Measurements from ENCODE around the gene ANO10. TPM values are rescaled to one million over a fixed set of nuclear protein-coding genes. Genes with fewer than 3 reads are reported as not detected.
"Not testable (repeated sequence)": the region's sequence is repeated elsewhere in the genome, so short reads cannot be mapped to it uniquely, and the experiment has no call there.

Gene ANO10
- total RNA-seq, 1 experiment from 2014 or later: 30.6 TPM

DNA sequence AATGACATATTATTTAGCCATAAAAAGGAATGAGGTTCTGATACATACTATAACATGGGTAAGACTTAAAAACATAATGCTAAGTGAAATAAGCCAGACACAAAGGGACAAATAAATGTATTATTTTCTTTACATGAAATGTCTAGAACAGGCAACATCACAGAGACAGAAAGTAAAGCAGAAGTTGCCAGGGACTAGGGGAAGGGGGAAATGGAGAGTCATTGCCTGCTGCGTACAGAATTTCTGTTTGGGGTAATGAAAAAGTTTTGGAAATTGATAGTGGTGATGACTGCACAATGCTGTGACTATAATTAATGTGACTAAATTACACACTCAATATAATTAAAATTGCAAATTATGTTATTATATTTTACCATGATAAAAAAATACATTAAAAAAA lies 99.9 kb downstream of the ANO10 start:
- no peak for DNase-seq (ENCODE audit: low read depth)

DNA sequence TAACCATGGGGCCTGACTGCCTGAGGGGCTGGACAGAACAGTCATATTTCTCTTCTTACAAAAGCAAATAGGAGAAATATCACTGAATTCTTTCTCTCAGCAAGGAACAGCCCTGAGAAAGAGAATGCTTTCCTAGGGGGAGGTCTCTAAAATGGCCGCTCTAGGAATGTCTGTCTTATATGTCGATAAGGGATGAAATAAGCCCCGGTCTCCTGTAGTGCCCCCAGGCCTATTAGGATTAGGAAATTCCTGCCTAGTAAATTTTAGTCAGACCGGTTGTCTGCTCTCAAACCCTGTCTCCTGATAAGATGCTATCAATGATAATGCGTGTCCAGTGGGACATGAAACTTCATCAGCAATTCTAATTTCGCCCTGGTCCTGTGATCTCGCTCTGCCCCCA lies 103.3 kb downstream of the ANO10 start:
- not testable (repeated sequence) for DNase-seq (ENCODE audit: low read depth)

DNA sequence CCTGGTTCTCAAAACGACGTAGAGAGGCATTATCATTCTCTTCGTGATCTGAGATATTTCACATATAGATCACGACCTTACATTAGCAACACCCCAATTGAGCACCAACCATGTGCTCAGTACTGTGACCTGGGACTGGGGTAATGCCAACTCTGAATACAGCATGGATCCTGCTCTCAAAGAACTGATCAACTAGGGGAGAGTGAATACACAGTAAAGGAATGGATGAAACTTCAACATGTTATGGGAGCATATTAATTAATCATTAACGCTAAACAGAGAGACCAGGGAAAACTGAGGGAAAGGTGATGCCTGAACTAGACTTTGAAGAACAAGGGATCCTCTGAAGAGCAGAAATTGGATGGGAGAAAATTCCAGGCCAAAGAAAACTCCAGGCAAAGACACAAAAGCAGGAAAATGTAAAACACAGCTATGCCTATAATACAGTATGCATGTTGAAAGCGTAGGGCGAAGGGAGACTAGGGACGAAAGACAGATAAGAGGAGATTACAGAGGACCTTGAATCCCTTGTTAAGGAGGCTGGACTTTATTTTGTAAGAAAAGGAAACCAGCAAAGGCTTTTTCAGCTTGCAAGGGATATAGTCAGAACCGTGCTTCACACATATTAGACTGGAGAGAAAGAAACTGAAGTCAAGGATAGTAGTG lies 105.7 kb downstream of the ANO10 start:
- DNase-seq (ENCODE audit: low read depth): no peak

DNA sequence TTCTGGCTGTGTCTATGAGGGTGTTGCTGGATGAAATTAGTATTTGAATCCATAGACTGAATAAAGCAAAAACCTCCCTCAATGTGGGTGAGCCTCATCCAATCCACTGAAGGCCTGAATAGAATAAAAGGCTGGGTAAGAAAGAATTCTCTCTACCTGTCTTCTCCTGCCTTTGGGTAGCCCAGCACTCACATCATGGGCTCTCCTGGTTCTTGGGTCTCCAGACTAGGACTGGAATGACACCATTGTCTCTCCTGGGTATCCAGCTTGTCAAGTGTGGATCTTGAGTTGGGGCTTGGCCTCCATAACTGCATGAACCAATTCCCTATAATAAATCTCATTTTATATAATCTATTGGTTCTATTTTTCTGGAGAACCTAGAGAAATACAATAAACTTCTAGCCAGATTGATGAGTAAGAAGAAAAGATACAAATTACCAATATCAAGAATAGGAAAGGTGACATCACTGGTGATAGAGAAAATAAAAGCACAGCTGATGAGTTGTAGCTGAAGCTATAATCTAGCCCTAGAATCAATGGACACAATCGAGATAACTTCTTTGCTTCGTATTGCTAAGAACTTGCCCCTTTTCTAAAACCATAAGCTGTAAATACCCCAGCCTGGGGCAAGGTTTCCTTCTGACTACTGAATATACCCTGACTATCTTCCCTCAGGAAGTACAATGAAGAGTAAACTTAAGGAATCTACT lies 106.4 kb downstream of the ANO10 start:
- no peak for DNase-seq (ENCODE audit: low read depth)

DNA sequence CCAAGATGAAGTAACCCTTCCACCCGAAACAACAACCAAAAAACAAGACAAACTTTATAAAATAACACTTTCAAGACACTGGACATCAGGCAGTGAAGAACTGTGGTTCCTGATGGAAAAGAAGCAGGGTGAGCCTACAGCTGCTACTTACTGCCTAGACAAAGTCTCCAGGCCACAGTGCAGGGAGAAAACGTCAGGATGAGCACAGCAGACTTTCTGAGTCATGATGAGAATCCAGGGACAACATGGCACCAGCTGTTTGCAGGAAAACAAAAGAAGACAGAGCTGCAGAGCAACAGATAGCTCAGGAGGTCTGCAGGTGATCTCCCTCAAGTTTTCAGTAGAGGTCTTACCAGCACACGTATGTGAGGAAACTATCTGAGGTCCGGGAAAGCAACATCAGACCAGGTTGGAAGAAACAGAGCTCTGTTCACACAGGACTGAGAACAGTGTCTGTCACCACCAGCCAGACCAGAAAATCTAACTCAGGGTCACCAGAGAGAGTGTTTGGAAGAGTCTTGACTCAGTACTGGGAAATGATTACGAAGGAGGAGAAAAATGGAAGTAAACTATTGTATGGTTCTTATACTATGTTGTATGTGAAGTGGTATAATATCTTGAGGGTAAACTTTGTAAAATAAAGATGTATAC lies 108.9 kb downstream of the ANO10 start:
- DNase-seq (ENCODE audit: low read depth): peak; percentile 12

DNA sequence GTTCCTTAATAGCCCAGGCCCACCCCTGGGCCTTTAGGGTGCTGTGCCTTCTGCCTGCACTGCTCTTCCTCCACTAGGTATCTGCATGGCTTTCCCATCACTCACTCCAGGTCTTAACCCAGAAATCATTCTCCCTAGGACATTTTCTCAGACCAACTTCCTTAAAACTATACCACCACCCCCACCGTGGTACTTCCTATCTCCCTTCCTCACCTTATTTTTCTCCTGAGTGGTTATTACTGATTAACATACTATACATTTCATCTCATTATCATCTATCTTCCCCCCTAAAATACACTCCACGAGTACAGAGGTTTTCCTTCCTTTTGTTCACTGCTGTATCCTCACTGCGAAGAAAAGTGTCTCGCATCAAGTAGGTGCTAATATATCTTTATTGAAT lies 115.2 kb downstream of the ANO10 start:
- no peak for DNase-seq (ENCODE audit: low read depth)

DNA sequence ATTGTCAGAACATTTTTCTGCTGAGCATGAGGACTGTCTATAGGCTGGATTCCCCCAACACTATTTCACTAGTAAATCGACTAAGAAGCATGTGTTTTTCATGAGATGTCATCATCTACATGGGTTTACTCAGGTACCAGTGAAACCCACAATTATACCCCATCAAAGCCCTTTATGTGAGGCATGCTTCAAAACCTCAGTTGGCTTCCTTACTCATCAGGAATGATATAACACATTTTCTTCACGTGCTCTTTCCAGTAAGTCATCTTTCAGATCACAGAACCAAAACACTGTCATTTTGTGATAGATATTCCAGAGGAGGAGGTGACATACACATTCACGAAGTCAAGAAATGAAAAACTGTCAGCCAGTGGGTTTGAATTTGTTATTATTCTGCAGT lies 116.5 kb downstream of the ANO10 start:
- DNase-seq (ENCODE audit: low read depth): peak; percentile 33

DNA sequence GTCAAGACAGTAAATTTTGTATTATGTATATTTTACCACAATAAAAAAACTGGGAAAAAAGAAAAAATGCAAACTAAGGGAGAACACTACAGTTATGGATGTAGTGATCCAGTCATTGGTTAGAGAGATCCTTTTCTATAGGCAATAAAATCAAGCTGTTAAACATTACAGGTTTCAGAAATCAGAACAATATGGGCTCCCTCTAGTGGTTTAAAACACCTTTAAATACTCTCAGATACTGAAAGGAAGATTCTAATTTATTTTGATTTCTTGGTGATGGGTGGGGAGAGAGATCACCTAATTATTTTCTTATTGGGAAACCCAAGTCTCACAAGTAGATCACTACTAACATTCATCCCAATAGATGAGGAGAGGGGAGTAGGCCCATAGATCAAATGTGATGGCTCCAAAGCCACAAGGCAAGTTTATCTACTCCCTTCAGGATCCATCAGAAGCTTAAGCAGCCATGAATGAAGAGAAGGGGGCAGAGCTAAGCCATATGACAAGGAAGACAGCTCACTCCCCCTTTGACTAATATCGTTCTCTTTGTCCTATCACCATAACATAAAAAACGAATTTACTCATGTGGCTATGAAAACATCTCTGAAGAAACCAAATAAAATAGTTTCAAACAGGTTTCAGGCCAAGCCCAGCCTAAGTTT lies 118.6 kb downstream of the ANO10 start:
- peak; percentile 22 for DNase-seq (ENCODE audit: low read depth)

DNA sequence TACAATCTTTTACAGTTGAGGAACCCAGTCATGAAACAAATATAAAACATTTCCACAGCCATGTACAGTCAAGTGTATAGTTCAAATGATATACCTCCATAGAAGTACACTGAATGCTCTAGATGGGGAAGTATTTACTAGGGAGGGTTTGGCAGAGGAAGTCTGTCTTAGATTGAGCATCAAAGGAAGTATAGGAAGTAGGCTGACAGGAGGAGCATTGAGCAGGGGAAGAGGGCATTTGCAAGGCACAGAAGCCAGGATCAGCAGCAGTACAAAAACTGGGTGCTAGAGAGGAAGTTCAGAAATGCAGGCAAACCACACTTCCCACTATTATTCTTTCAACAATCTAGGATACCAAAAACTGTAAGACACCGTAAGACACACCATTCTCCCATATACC lies 122.6 kb downstream of the ANO10 start:
- DNase-seq (ENCODE audit: low read depth): no peak

DNA sequence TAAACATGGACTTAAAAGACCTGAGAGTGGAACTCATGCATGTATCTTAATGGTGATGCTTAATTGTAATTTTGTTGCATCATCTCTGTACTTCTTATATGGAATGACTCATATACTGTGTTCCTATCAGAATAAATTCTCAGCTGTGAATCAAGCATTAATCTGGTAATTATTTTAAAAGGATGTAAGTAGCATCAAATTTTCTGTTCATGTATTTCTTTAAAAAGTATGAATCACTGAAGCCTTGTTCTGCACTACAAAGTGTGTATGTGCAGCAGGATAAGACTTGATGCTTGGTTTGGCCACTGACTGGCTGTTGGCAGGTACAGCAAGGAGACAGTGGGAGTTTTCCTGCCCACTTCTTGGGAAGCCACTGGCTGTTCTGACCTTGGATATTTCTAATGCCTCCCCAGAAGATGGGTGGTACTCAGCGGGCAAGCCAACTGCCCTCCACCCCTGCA lies 123.9 kb downstream of the ANO10 start:
- no peak for DNase-seq (ENCODE audit: low read depth)

DNA sequence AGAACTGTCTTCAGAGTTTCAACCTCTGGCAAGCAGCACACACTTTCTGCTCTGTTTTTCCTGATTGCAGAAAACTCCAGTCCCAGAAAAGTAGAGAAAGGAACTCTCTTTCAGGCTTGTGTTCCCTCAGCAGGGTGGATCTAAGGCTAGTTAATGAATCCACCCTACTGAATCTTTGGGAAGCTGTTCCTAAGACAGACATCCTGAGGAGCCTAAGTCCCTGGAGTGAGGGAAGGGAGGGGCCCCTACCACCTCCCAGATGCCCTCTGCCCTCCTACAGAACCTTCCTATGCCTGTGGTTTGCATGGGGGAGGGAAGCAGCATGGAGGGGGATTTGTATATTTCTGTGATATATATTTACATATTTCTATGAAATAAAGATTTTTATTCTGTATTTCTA lies 124.4 kb downstream of the ANO10 start:
- DNase-seq (ENCODE audit: low read depth): no peak

DNA sequence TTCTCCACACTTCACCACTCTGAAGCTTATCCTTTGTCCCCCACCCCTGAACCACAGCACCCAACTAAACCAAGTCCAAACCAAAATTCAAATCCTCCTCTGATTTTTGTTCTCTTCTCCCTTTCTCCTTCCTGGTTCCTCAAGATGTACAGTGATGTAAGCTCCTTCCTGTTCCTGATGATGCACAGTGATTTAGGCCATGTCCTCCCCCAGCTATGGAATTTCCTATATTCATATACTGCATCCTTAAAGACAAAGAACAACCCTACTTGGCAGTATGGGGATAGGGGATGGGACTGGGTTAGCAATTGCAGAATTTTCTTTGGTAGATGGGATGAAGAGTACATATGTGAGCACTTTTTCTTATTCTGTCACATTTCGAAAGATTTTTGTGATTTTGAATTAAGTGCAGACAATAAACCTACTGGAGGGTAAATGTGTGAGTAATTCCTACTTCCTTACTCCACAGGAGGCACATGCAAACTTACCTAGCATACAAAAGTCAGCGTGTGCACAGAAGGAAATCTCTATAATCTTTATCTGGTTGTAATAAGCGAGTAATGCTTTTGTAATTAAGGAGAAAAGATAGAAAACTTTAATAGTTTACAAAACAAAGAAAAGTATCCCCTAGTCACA lies 125.0 kb downstream of the ANO10 start:
- DNase-seq (ENCODE audit: low read depth): no peak

DNA sequence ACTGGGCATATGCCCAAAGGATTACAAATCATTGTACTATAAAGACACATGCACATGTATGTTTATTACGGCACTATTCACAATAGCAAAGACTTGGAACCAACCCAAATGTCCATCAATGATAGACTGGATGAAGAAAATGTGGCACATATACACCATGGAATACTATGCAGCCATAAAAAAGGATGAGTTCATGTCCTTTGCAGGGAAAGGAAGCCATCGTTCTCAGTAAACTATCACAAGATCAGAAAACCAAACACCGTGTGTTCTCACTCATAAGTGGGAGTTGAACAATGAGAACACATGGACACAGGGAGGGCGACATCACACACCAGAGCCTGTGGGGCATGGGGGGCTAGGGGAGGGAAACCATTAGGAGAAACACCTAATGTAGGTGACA lies 128.9 kb downstream of the ANO10 start:
- DNase-seq (ENCODE audit: low read depth): not testable (repeated sequence)

DNA sequence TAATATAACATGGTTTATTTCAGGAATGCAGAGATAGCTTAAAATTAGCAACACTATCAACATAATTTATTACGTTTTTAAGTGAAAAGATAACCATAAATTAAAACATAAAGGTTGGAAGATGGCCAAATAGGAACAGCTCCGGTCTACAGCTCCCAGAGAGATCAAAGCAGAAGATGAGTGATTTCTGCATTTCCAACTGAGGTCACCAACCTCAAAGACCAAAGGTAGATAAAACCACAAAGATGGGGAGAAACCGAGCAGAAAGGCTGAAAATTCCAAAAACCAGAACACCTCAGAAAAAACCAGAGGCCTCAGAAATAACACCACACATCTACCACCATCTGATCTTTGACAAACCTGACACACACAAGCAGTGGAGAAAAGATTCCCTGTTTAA lies 130.0 kb downstream of the ANO10 start:
- not testable (repeated sequence) for DNase-seq (ENCODE audit: low read depth)

DNA sequence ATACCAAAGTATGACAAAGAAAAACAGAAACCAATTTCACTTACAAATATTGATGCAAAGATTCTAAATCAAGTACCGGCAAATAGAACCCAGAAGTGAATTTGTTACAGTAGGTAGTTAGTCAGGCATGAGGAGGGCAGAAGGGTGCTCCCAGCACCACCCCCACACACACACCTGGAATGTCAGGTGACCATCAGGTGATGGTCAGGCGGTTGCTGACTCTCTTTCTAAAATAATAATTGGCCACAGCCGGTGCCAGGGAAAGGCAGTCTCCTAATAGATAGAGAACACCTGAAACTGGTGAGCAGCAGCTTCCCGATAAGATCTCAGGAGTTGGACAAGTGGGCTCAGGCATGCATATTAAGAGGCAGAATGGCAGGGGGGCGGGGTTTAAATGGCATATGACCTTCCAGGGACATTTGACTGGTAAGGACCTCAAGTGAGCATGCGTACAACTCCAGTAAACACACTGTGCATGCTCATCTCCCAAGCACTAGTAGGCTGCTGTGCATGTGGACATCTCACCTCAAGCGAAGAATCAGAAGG lies 131.1 kb downstream of the ANO10 start:
- DNase-seq (ENCODE audit: low read depth): no peak

DNA sequence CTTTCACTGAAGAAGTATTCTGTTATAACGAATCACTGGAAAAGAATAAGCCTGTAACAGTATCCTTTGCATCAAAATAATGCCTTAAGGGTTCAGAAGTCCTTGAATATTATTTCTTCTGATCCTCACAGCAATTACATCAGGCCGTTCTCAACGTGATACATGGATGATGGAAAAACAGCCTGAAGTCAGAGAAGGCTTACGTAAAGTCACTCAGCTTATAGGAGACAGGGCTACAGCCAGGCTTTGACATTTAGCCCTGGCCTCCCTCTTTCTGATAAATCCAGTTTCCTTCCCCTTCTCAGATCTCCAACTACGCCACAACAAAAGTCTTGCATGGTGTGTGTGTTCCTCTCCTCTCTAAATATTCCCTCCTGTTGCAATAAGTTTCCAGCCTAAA lies 131.9 kb downstream of the ANO10 start:
- no peak for DNase-seq (ENCODE audit: low read depth)

DNA sequence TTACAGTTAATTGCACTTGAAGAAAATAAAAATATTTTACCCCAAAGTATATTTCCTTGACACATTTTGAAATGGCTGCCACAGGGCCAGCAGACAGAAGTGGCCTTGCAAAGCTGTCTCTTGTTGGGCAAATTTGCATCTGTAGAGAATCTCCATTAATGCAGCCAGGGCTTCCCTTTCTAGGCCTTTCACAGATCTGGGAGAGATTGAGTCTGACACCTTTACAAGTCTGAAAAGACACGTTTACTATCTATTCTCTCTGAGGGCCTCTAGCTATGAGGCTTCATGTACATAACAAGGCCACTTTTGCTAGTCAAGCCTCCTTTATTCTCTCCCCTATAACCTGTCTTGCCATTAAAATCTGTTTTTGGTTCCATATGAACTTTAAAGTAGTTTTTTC lies 135.9 kb downstream of the ANO10 start:
- no peak for DNase-seq (ENCODE audit: low read depth)

DNA sequence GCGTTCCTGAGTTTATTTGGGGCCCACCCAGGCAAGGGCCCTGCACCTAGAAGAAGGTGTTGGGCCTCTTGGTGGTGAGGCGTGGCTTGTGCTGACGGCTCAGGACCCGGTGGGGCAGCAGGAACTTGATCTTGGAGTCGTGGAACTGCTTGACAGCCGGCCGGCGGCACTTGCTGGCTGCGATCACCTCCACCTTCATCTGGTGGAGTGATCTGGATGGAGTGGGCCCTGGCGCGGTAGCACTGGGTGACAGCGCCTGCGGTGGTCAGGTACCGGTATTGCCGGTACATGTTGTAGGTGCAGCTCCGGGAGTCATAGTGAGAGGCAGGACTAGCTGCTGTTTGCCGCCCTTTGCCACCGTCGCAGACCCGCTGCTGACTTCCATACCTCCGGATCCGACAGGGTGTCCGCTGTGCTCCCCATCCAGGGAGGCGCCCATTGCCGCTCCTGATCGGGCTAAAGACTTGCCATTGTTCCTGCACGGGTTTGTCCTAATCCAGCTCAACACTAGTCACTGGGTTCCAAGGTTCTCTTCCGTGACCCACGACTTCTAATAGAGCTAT lies 136.8 kb downstream of the ANO10 start:
- no peak for DNase-seq (ENCODE audit: low read depth)

DNA sequence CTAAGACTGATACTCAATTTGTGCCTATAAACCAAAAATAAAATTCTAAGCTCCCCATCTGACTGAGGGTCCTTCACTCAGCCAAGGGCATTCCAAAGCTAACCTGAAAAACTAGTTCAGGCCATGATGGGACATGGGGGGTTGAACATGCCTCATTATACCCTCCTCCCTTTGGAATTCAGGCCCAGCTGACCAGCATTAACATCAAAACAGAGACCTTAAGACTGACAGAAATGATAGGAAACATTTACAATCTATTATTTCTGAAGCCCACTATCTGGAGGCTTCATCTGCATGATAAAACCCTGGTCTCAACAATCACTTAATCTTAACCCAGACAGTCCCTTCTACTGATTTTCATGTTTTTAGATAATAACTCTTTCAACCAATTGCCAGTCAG lies 140.4 kb downstream of the ANO10 start:
- DNase-seq (ENCODE audit: low read depth): no peak

DNA sequence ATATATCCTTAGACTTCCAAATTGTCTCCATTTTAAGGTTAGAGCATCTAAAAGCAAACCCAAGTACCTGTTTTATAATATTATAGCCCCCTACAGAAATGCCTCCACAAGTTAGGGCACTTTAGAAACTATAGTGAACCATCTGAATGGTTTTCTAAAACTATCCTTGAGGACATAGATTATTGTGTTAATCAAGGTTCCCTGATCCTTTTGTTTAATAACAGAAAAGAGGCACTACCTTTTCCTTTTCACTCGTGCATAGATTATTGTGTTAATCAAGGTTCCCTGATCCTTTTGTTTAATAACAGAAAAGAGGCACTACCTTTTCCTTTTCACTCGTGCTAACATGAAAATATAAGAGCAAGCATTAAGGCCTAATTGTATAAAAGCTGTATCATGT lies 143.0 kb downstream of the ANO10 start:
- DNase-seq (ENCODE audit: low read depth): not testable (repeated sequence)

DNA sequence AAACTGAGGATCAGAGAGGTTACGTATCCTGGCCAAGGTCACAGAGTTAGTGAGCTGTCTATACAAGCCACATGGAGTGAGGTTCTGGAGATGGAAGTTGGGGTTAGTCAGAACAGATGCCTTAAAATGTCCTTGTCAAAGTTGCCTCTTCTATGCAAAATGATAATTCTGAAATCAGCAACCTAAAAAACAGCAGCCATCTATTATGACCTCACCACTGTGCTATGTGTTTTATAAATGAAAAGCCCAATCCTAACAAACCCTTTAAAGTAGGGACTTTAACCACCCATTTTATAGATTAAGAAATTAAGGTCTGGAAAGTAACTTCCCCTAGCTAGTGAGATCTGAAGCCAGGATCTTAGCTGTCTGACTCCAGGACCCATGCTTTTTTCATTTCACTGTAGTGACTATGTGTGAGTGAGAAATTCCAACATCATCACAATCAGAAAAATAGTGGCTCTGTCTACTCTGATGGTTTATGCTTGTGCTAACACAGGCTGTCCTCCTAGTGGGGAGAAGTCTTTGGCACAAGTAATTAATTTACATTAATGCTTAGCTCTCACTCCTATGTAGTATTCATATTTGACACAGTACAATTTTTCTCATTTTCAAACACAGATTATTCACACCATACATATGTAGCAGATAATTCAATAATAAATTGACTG lies 143.6 kb downstream of the ANO10 start:
- no peak for DNase-seq (ENCODE audit: low read depth)

Data from M059J (cell line).